Occipital lobe (tissue), 2 donors: Measurements from ENCODE around the gene TMEM208. TPM values are rescaled to one million over a fixed set of nuclear protein-coding genes. Genes with fewer than 3 reads are reported as not detected.

Experiments used
- DNase-seq: peaks from one replicate; lab custom pipeline; 2025; lab: John Stamatoyannopoulos, UW
- total RNA-seq: library from RNA; depleted of rRNA; stranded (reverse); fragments of >200 nt; gene quantifications from one replicate; pipeline ENCODE4 v1.2.3, GENCODE V29; 2014

TMEM208 gene
- total RNA-seq, 1 donor from 2014 or later = 14.7 TPM

GRCh38 chr16:67249178-67250044 is 22.5 kb downstream of the TMEM208 start:
- DNase-seq = no peak

GRCh38 chr16:67250045-67250327 is 23.1 kb downstream of the TMEM208 start:
- no peak for DNase-seq

GRCh38 chr16:67252609-67253497 is 25.9 kb downstream of the TMEM208 start:
- DNase-seq = no peak

- DNase-seq = no peak
Observed at GRCh38 chr16:67254801-67255552, 28.0 kb downstream of the TMEM208 start.

DNA sequence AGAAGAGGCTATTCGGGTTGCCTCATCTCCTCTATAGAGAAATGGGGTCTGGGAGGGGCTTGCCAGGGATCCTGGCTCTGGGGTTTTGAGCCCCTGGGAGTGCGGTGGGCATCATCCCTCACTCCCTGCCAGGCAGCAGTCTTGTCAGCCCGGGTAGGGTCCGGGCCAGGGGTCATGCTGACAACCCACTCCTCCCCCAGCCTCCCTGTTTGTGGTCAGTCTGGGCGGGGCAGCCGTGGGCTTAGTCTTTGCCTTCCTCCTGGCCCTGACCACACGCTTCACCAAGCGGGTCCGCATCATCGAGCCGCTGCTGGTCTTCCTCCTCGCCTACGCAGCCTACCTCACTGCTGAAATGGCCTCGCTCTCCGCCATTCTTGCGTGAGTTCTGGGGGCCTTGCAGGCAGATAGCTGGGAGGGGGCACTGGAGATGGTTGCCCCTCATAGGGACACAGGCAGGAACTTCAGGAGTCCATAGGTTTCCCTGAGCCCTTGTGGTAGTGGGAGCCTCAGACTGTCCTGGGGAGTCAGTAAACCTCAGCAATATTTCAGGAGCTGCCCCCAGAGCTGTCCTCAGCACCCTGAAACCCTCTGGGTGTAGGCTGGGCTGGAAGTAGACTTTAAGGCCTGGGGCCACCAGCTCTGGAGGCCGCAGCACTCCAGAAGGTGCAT is 28.8 kb downstream of the TMEM208 start:
- DNase-seq = no peak

- no peak for DNase-seq
Observed at GRCh38 chr16:67256701-67257230, 29.8 kb downstream of the TMEM208 start.

GRCh38 chr16:67257486-67258160 is 30.7 kb downstream of the TMEM208 start:
- no peak for DNase-seq

GRCh38 chr16:67258161-67258835 is 31.4 kb downstream of the TMEM208 start:
- no peak for DNase-seq

DNA sequence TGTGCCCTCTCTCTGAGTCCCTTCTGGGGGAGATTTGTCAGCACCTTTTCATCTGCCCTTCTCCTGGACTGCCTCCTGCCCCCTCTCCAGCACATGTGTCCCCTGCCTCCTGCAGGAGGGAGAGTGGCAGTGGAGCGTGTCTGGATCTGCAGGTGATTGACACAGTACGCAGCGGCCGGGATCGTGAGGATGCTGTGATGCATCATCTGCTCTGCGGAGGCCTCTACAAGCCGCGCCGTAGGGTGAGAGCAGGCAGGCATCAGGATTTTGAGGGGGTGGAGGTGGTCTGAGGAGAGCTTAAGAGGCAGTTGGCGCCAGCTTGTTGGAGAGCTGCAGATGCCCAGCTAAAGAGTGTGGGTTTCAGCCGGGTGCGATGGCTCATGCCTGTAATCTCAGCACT is 32.8 kb downstream of the TMEM208 start:
- no peak for DNase-seq

GRCh38 chr16:67260426-67261063 is 33.6 kb downstream of the TMEM208 start:
- DNase-seq = no peak

GRCh38 chr16:67263201-67263600 is 36.3 kb downstream of the TMEM208 start:
- no peak for DNase-seq

- no peak for DNase-seq
Observed at GRCh38 chr16:67264277-67264676, 37.3 kb downstream of the TMEM208 start.

- no peak for DNase-seq
Observed at GRCh38 chr16:67264866-67265265, 37.9 kb downstream of the TMEM208 start.

GRCh38 chr16:67265834-67266233 is 38.9 kb downstream of the TMEM208 start:
- no peak for DNase-seq

GRCh38 chr16:67268136-67268579 is 41.2 kb downstream of the TMEM208 start:
- DNase-seq = no peak

GRCh38 chr16:67269766-67270165 is 42.8 kb downstream of the TMEM208 start:
- no peak for DNase-seq

DNA sequence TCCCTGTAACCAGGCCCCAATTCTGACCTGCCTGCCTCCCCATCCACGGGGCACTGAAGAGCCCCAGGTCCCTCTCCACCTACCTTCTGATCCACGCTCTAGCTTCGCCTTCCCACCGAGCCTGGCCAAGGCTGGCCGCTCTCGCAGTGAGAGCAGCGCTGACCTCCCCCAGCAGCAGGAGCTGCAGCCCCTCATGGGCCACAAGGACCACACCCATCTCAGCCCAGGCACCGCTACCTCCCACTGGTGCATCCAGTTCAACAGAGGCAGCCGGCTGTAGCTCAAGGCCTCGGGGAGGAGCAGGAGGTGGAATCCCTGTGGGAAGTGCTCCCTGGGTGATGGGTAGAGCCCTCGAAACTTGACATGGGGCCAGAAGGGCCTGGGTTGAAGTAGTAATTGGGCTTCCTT is 44.0 kb downstream of the TMEM208 start:
- no peak for DNase-seq

DNA sequence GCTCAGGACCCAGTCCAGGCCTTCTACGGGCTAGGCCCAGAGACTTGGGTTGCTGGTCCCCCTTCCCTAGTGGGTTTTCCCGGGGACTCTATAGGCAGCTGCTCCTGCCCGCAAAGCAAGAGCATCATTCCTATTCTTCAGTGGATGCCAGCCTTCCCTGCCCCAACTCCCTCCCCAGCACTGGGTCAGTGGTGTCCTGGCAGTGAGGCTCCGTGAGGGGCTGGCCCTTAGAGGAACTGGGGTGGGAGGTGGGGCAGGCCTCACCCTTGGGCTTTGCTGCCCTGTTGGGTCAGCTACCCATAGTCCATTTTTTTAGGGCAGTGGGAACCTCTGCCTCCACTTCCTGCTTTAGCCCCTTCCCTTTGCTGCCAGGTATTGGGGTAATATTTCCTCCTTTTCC is 44.5 kb downstream of the TMEM208 start:
- no peak for DNase-seq

DNA sequence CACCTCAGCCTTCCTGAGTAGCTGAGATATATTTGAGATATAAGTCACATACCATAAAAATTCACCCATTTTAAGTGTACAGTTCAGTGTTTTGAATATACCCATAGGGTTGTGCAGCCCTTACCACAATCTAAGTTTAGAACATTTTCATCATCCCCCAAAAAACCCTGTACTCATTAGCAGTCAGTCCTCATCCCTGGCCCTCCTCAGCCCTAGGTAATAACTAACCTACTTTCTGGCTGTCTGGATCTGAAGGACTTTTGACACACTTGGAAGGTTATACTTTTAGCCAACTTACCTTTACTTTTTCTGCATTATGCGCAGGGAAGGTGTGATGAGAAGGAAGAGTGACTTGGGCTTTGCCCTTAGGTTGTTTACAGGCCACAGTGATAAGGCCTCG is 48.4 kb downstream of the TMEM208 start:
- DNase-seq = no peak
